ENCODE data around the gene AGTPBP1. TPM values are rescaled to one million over a fixed set of nuclear protein-coding genes. Genes with fewer than 3 reads are reported as not detected.

AGTPBP1 gene
- total RNA-seq, 1 donor from 2014 or later, result 25.1 TPM

GRCh38 chr9:85631809-85632208, 109.9 kb downstream of the AGTPBP1 start:
- no peaks in the 10 kb centered on the region for H3K27me3 Mint-ChIP-seq (ENCODE audit: low read depth)
- H3K4me3 Mint-ChIP-seq (ENCODE audit: unreplicated experiment), result no peak overlapping the region
- no peaks in the 10 kb centered on the region for H3K9me3 Mint-ChIP-seq (ENCODE audit: low read depth)
- TF ChIP-seq CTCF (IDR thresholded peaks at IDR 0.05), result no peak
- no peaks in the 10 kb centered on the region for H3K4me1 Mint-ChIP-seq (ENCODE audit: low read depth)
- no peak for DNase-seq (ENCODE audit: low spot score)
- H3K27ac Mint-ChIP-seq (ENCODE audit: unreplicated experiment), result no peak overlapping the region
- peaks cover 9% of the 10 kb centered on the region for H3K36me3 Mint-ChIP-seq (ENCODE audit: low read depth)

GRCh38 chr9:85630676-85631075, 111.1 kb downstream of the AGTPBP1 start:
- H3K4me3 Mint-ChIP-seq (ENCODE audit: unreplicated experiment), result no peak overlapping the region
- no peaks in the 10 kb centered on the region for H3K27me3 Mint-ChIP-seq (ENCODE audit: low read depth)
- TF ChIP-seq CTCF (IDR thresholded peaks at IDR 0.05), result no peak
- H3K4me1 Mint-ChIP-seq (ENCODE audit: low read depth), result no peaks in the 10 kb centered on the region
- no peak for DNase-seq (ENCODE audit: low spot score)
- no peak overlapping the region for H3K27ac Mint-ChIP-seq (ENCODE audit: unreplicated experiment)
- no peaks in the 10 kb centered on the region for H3K9me3 Mint-ChIP-seq (ENCODE audit: low read depth)
- peaks cover 9% of the 10 kb centered on the region for H3K36me3 Mint-ChIP-seq (ENCODE audit: low read depth)

- H3K27ac Mint-ChIP-seq (ENCODE audit: unreplicated experiment), result no peak overlapping the region
- no peaks in the 10 kb centered on the region for H3K4me1 Mint-ChIP-seq (ENCODE audit: low read depth)
- no peaks in the 10 kb centered on the region for H3K9me3 Mint-ChIP-seq (ENCODE audit: low read depth)
- H3K36me3 Mint-ChIP-seq (ENCODE audit: low read depth), result peaks cover 3% of the 10 kb centered on the region
- no peak overlapping the region for H3K4me3 Mint-ChIP-seq (ENCODE audit: unreplicated experiment)
- no peaks in the 10 kb centered on the region for H3K27me3 Mint-ChIP-seq (ENCODE audit: low read depth)
- no peak for TF ChIP-seq CTCF (IDR thresholded peaks at IDR 0.05)
- DNase-seq (ENCODE audit: low spot score), result no peak
These were observed 124.5 kb downstream of the AGTPBP1 start for GRCh38 chr9:85617141-85617670.

GRCh38 chr9:85615792-85616191, 126.0 kb downstream of the AGTPBP1 start:
- DNase-seq (ENCODE audit: low spot score), result no peak
- H3K36me3 Mint-ChIP-seq (ENCODE audit: low read depth), result peaks cover 3% of the 10 kb centered on the region
- no peaks in the 10 kb centered on the region for H3K9me3 Mint-ChIP-seq (ENCODE audit: low read depth)
- H3K4me3 Mint-ChIP-seq (ENCODE audit: unreplicated experiment), result no peak overlapping the region
- no peak for TF ChIP-seq CTCF (IDR thresholded peaks at IDR 0.05)
- no peak overlapping the region for H3K27ac Mint-ChIP-seq (ENCODE audit: unreplicated experiment)
- no peaks in the 10 kb centered on the region for H3K4me1 Mint-ChIP-seq (ENCODE audit: low read depth)
- no peaks in the 10 kb centered on the region for H3K27me3 Mint-ChIP-seq (ENCODE audit: low read depth)

- no peaks in the 10 kb centered on the region for H3K27me3 Mint-ChIP-seq (ENCODE audit: low read depth)
- peaks cover 5% of the 10 kb centered on the region for H3K4me1 Mint-ChIP-seq (ENCODE audit: low read depth)
- H3K4me3 Mint-ChIP-seq (ENCODE audit: unreplicated experiment), result peak overlapping the region; percentile 35
- H3K36me3 Mint-ChIP-seq (ENCODE audit: low read depth), result no peaks in the 10 kb centered on the region
- peak; percentile 95 for TF ChIP-seq CTCF (IDR thresholded peaks at IDR 0.05)
- no peaks in the 10 kb centered on the region for H3K9me3 Mint-ChIP-seq (ENCODE audit: low read depth)
- DNase-seq (ENCODE audit: low spot score), result no peak
- peak overlapping the region; percentile 64 for H3K27ac Mint-ChIP-seq (ENCODE audit: unreplicated experiment)
These were observed 131.5 kb downstream of the AGTPBP1 start for GRCh38 chr9:85610074-85610860.

Measured in chondrocyte (in vitro differentiated cells).